Transverse colon (tissue), 4 donors: ENCODE measurements around the gene PJA2. TPM values are rescaled to one million over a fixed set of nuclear protein-coding genes. Genes with fewer than 3 reads are reported as not detected.

Experiments used
- DNase-seq: peaks from one replicate; pipeline ENCODE4 v3.0.0-alpha.2; 2019
- H3K27ac ChIP-seq, 4 donors: fragments of 200-600 bp; sonication (generic); 2 replicates each; pipeline ENCODE4 v1.5.1; 2016 to 2018; ENCODE audit warnings: inconsistent platforms in 4 of 4
- H3K27me3 ChIP-seq: fragments of 200-600 bp; sonication (generic); 2 replicates; pipeline ENCODE4 v1.5.1; 2017; ENCODE audit warnings: inconsistent platforms
- H3K36me3 ChIP-seq, 4 donors: fragments of 200-600 bp; sonication (generic); 2 replicates each; pipeline ENCODE4 v1.5.1; 2017 to 2019; ENCODE audit warnings: inconsistent platforms in 4 of 4
- H3K4me1 ChIP-seq, 4 donors: fragments of 200-600 bp; sonication (generic); 2 replicates each; pipeline ENCODE4 v1.5.1; 2017 to 2020; ENCODE audit warnings: inconsistent platforms in 4 of 4
- H3K4me3 ChIP-seq, 4 donors: fragments of 200-600 bp; sonication (generic); 1 replicate in 1 of 4; 2 replicates in 3 of 4; pipeline versions ENCODE4 v1.5.1 to v1.6.1; 2017 to 2019; ENCODE audit warnings: inconsistent platforms in 4 of 4
- H3K9me3 ChIP-seq, 2 donors: fragments of 200-600 bp; sonication (generic); 2 replicates each; pipeline ENCODE4 v1.5.1; 2017 to 2019; ENCODE audit warnings: inconsistent platforms in 2 of 2
- EP300 ChIP-seq: sonication (generic); formaldehyde crosslinking; IDR thresholded peaks from one replicate; pipeline ENCODE4 v1.6.1; 2017; ENCODE audit warnings: antibody characterized with exemption, low read depth
- POLR2A ChIP-seq: fragments of 450-650 bp; IDR thresholded peaks from one replicate; pipeline ENCODE4 v1.6.1; 2016; ENCODE audit warnings: antibody characterized with exemption, mild to moderate bottlenecking, moderate library complexity
- POLR2AphosphoS5 ChIP-seq, 3 donors: sonication (generic); formaldehyde crosslinking; IDR thresholded peaks; one replicate each; pipeline ENCODE4 v1.6.1; 2016; ENCODE audit warnings: antibody characterized with exemption in 3 of 3
- WGBS, 2 donors: methylation state at CpG; one replicate each; pipeline ENCODE4 v1.1.5; 2018; ENCODE audit warnings: low coverage in 1 of 2; 5-methylcytosine and 5-hydroxymethylcytosine counted together
- in situ Hi-C, 4 donors: fragments of 200-750 bp; cut with MboI; loops; one replicate each; pipeline versions ENCODE4 v1.15.0 to v1.15.1; 2017; ENCODE audit warnings: low sequenced_read_pairs in 3 of 4, low pct_ligation_motif_present in 1 of 4, low pct_unique_long_range_greater_than_20kb in 1 of 4
- intact Hi-C: fragments of 100-400 bp; cut with DNase I; formaldehyde crosslinking; loops from one replicate; pipeline ENCODE4 v1.15.1; 2023; ENCODE audit warnings: low total_unique reads
- total RNA-seq, 4 donors: library from RNA; depleted of rRNA; stranded (reverse); fragments of >200 nt; gene quantifications; one replicate each; pipeline ENCODE4 v1.1.0, GENCODE V29; 2016
- TF ChIP-seq, protein P1 (sequence below), 5 experiments: fragments of 200-600 bp in 3 of 5; fragments of 450-650 bp in 2 of 5; sonication (generic) in 3 of 5; IDR thresholded peaks; 1 replicate in 2 of 5; 2 replicates in 3 of 5; pipeline ENCODE4 v1.5.1; 2016 to 2017; ENCODE audit warnings: antibody characterized with exemption in 5 of 5, inconsistent platforms in 3 of 5, mild to moderate bottlenecking in 2 of 5, moderate library complexity in 1 of 5

The PJA2 gene
- total RNA-seq, 4 donors from 2014 or later = 62.5 to 93.8 (median 78.2) TPM

DNA sequence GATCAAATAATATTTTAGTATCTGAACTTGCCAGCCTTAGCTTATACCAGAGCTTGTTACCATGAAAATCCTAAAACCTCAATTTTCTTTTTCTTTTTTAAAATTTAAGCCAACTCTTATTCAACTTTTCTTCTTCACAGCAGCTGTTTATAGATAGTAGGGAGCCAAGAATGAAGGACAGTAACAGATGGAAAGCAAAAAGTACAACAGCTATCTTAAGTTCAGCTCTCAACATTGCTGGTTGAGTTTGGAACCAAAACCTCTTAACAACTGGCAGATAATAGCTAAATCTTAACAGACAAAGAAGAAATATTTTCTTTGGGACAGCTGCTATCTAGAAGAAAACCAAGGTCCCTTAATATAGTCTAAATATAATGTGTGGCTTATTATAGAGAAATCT lies 74.7 kb downstream of the PJA2 start:
- intact Hi-C loops (no loop called here), in situ Hi-C loops (no loop called here)
- H3K27ac ChIP-seq = no peak overlapping the region
- peaks cover 0 to 2% (median 0%) of the 10 kb centered on the region in 4 donors for H3K4me1 ChIP-seq
- H3K4me3 ChIP-seq = no peak overlapping the region
- H3K27me3 ChIP-seq = no peaks in the 10 kb centered on the region
- H3K9me3 ChIP-seq = no peaks in the 10 kb centered on the region
- peaks cover 0 to 22% (median 5%) of the 10 kb centered on the region in 4 donors for H3K36me3 ChIP-seq
- TF ChIP-seq EP300 = no peak
- TF ChIP-seq POLR2A = no peak
- TF ChIP-seq, protein P1, sequence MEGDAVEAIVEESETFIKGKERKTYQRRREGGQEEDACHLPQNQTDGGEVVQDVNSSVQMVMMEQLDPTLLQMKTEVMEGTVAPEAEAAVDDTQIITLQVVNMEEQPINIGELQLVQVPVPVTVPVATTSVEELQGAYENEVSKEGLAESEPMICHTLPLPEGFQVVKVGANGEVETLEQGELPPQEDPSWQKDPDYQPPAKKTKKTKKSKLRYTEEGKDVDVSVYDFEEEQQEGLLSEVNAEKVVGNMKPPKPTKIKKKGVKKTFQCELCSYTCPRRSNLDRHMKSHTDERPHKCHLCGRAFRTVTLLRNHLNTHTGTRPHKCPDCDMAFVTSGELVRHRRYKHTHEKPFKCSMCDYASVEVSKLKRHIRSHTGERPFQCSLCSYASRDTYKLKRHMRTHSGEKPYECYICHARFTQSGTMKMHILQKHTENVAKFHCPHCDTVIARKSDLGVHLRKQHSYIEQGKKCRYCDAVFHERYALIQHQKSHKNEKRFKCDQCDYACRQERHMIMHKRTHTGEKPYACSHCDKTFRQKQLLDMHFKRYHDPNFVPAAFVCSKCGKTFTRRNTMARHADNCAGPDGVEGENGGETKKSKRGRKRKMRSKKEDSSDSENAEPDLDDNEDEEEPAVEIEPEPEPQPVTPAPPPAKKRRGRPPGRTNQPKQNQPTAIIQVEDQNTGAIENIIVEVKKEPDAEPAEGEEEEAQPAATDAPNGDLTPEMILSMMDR (IDR thresholded peaks at IDR 0.05) = no peak
- TF ChIP-seq POLR2AphosphoS5 (IDR thresholded peaks at IDR 0.05) = no peak
- DNase-seq = no peak

DNA sequence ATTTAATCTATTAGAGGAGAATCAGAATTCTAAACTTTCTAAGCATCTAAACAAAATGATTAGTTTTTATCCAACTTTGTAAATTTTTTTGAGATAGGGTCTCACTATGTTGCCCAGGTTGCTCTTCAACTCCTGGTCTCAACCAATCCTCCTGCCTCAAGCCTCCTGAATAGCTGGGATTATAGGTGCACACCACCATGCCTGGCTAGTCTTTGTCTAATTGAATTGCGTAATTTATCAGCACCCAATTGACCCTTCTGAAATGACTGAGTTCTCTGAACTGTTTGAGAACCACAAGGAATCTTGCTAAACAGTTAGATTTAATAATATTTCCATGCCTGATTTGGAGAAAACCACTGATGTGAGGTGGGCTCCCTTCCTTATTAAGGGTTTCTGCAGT lies 75.7 kb downstream of the PJA2 start:
- Histone ChIP-seq H3K36me3 (peaks cover 0 to 25% (median 5%) of the 10 kb centered on the region in 4 donors), H3K4me3 (no peak overlapping the region), H3K4me1 (peaks cover 0 to 11% (median 2%) of the 10 kb centered on the region in 4 donors), H3K9me3 (no peaks in the 10 kb centered on the region), H3K27ac (no peak overlapping the region), H3K27me3 (no peaks in the 10 kb centered on the region)
- in situ Hi-C loops = no loop called here
- intact Hi-C loops = no loop called here
- TF ChIP-seq POLR2A = no peak
- TF ChIP-seq, protein P1 (IDR thresholded peaks at IDR 0.05) = no peak
- TF ChIP-seq EP300 = no peak
- TF ChIP-seq POLR2AphosphoS5 (IDR thresholded peaks at IDR 0.05) = no peak
- no peak for DNase-seq
- 100% methylated on average over 1 of the region's 1 CpG for WGBS, 2 donors

DNA sequence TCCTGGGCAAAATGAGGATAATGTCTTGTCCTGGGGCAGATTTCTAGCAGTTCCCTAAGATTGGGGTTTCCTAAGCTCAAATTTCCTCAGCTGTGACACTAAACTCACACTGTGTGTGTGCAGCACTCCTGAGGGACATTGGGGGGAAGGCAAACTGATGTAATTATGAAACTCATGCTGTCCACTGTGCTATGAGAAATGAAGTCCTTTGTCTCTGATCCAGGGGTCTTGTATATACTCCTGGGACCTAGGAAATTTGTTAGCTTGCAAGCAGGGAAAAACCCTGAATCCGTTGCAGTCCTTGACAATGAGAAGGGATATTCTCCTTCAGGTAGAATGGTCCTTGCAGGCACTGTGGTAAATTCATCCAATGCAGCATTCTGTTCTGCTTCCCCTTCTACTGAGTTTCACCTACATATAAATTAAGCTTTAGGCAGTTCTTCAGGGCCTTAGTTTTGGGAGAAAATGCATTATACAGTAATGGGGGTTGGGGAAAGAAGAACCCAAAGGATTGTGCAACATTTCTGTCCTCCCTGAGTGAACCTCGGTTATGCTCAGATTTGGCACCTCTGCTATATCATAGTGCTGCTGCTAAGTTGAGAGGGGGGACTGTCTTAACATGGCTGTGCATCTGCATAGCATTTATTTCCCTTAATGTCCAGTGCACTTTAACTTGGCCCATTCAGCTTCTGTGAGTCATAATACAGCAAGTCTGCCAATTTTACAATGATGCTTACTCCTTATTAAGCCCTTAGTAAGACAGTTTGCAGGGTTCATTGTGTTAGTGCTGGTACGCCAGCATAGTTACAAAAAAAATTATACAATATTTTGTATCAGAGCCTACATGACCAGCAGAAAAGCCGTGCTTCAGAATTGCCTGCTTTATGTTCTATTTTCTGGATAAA lies 80.2 kb downstream of the PJA2 start:
- Histone ChIP-seq H3K27ac (peak overlapping the region in 3 of 4 donors; percentile 4 to 53 (median 37)), H3K9me3 (no peaks in the 10 kb centered on the region), H3K36me3 (peaks cover 0 to 14% (median 0%) of the 10 kb centered on the region in 4 donors), H3K4me1 (peaks cover 0 to 32% (median 4%) of the 10 kb centered on the region in 4 donors), H3K4me3 (no peak overlapping the region), H3K27me3 (no peaks in the 10 kb centered on the region)
- DNase-seq = no peak
- in situ Hi-C loops = no loop called here
- TF ChIP-seq EP300 = no peak
- peak in 1 of 3 donors; percentile 5 for TF ChIP-seq POLR2AphosphoS5 (IDR thresholded peaks at IDR 0.05)
- intact Hi-C loops = no loop called here
- WGBS, 2 donors = 67 to 73% methylated on average over 3 to 4 of the region's 4 CpGs

DNA sequence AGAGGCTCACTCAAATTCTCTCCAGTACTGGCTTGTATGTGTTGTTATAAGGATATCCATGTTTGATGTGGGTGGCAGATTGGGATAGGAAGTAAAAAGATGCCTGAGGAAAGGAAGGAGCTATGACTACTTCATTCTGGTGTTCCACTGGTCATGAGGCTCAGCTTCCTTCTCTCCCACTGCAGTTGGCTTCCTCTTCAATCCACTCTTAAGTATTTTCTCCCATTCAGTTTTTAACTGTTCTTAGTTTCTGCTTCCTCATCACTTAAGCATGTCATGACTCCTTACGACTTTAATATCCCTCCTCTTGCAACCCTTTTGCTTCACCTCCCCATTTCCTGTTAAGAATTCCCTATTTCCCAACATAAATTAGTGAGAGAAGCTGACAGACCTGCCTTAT lies 81.1 kb downstream of the PJA2 start:
- no peak for DNase-seq
- H3K4me1 ChIP-seq = peaks cover 0 to 32% (median 4%) of the 10 kb centered on the region in 4 donors
- peaks cover 0 to 5% (median 0%) of the 10 kb centered on the region in 4 donors for H3K36me3 ChIP-seq
- in situ Hi-C loops = no loop called here
- intact Hi-C loops = no loop called here
- 59 to 91% methylated on average over 1 of the region's 1 CpG for WGBS, 2 donors
- no peak overlapping the region for H3K4me3 ChIP-seq
- no peak overlapping the region for H3K27ac ChIP-seq
- TF ChIP-seq POLR2AphosphoS5 (IDR thresholded peaks at IDR 0.05) = no peak
- no peak for TF ChIP-seq POLR2A
- no peak for TF ChIP-seq EP300
- TF ChIP-seq, protein P1 (IDR thresholded peaks at IDR 0.05) = no peak
- no peaks in the 10 kb centered on the region for H3K27me3 ChIP-seq
- no peaks in the 10 kb centered on the region for H3K9me3 ChIP-seq
